HK-2 (cell line): Measurements from ENCODE around the gene HAS3.
"Not testable (repeated sequence)": the region's sequence is repeated elsewhere in the genome, so short reads cannot be mapped to it uniquely, and the experiment has no call there.

Experiments
- DNase-seq: peaks from one replicate; pipeline ENCODE4 v3.0.0-alpha.2; 2018; ENCODE audit not compliant: unreplicated experiment

The HAS3 gene

DNA sequence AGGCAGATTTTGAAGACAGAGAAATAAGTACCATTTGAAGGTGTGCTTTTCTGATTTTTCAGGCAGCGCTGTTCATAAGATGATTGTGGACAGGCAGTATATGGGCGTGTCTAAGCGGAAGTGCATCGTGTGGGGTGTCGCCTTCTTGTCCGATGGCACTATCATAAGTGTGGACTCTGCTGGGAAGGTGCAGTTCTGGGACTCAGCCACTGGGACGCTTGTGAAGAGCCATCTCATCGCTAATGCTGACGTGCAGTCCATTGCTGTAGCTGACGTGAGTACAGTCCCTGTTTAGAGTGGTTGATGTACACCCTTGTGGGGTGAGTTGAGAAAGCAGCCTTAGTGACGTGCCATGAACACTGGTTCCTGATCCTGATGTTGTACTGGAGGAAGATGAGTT is 37.7 kb downstream of the HAS3 start:
- DNase-seq: no peak

DNA sequence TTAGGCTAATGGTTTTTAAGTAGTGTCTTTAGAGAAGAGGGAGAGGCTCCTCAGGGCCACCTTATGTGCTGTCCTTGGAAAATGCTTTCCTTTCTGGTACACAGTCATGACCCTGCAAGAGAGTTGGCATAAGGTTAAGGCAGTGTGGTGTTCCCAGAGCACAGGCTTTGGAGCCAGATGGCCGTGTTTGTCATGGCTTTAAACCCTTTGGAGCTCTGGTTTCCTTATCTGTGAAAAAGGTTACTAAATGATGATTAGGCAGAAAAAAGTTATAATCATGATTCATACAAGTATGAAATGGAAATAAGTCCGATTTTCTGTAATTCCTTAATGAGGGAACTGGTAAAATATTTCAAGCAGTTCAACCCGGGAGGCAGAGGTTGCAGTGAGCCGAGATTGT is 40.2 kb downstream of the HAS3 start:
- no peak for DNase-seq

DNA sequence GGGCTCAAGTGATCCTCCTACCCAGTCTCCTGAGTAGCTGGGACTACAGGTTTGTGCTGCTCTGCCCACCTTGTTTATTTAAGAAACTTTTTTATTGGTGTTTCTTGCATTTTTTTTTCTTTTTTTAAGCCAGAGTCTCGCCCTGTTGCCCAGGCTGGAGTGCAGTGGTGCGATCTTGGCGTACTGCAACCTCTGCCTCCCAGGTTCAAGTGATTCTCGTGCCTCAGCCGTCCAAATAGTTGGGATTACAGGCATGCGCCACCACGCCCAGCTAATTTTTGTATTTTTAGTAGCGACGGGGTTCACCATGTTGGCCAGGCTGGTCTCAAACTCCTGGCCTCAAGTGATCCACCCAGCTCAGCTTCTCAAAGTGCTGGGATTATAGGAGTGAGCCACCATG is 44.2 kb downstream of the HAS3 start:
- not testable (repeated sequence) for DNase-seq

DNA sequence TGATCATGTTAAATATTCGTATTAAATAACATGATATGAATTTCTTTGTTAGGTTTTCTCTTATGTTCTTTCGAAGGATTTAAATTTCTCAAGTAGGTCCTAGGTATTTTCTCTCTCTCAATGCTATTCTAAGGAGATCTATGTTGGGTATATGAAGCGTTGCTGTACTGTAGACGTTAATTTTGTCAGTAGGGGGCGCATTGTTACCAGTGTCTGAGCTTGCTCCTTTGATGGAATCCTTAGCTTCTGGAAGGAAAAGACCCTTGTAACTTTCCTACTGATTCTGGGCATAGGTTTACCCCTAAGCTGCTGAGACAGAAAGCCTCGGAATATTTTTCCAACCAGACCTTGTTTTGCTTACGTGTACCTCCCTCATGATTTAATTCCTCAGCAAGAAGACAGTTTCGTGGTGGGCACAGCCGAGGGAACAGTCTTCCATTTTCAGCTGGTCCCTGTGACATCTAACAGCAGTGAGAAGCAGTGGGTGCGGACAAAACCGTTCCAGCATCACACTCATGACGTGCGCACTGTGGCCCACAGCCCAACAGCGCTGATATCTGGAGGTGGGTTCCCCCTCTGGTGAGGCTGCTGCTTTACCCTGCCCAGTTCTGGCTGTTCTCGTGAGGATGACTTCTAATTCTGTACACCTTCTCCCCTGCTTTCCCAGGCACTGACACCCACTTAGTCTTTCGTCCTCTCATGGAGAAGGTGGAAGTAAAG is 44.9 kb downstream of the HAS3 start:
- DNase-seq: peak; percentile 25

DNA sequence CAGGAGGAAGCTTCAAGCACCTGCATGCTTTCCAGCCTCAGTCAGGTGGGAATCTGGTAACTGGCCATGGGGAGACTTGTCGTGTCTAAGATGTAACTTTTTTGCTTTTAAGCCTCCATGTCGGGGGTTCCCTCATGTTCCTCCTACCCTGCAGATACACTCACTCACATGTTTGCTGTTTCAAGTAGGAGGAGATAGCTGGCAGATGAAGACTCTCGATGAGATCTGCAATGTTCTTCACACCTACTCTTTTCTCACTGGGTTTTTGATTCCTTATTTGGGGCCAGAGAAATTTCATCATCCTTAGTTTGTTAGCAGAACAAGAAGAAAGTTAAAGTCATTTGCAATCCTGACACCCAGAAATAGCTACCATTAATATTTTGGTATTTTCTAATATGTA is 51.7 kb downstream of the HAS3 start:
- no peak for DNase-seq

DNA sequence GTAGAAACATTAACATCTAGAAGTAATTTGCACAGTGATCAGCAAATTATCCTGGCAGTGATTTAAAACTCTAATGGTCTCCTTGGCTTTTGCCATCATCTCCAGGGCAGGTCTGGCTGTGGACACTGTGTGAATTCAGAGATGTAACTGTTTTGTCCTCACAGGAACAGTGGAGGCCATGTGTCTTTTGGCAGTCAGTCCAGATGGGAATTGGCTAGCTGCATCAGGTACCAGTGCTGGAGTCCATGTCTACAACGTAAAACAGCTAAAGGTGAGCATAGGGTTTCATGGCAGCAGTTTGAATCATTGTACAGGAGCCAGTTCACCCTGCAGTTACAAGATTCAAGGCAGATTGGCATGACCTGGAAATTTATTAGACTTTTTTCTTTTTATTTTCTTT is 54.7 kb downstream of the HAS3 start:
- DNase-seq: no peak

DNA sequence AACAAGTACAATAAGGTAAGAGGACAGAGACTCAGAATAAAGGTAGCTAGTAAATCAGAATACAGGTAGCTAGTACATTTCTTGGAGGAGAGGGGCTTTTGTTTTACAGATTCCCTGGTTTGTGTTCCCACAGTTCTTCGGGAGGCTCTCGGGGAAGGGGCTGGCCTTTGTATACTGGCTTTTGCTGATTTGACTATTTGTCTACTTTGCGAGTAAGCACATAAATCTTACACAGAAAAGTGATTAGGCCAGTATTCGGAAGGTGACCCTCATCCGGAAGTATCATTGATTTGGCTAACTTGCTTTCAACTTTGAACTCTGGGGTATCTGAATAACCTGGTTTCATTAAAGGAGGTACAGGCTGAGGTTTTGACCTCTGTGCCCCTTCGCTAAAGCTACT is 60.1 kb downstream of the HAS3 start:
- DNase-seq: no peak

DNA sequence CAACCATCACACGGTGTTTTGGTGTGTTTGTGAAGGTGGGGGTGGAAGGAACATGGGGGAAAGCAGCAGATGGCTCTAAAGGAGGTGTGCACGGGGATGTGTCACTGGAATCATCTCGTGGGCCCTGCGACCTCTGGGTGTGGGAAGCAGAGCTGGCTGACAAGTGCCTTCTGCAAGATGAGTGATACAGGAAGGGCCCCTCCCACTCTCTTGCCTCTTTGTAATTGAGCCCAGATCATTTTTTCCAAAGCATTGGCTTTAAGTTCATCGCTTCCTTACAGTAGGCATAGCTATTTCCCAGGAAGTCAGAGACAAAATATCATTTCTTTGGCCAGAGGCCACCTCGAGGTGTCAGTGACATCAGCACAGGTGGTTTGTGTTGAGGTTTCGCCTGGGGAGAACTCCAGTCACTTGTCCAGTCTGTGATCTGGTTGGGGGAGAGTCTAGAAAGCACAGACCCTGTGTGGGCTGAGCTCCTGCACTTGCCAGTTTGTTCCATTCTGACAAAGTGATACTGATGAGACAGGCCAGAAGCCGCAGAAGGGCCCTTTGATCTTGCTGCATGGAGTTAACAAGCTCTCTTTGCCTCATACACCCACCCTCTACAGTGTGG is 60.9 kb downstream of the HAS3 start:
- DNase-seq: no peak

DNA sequence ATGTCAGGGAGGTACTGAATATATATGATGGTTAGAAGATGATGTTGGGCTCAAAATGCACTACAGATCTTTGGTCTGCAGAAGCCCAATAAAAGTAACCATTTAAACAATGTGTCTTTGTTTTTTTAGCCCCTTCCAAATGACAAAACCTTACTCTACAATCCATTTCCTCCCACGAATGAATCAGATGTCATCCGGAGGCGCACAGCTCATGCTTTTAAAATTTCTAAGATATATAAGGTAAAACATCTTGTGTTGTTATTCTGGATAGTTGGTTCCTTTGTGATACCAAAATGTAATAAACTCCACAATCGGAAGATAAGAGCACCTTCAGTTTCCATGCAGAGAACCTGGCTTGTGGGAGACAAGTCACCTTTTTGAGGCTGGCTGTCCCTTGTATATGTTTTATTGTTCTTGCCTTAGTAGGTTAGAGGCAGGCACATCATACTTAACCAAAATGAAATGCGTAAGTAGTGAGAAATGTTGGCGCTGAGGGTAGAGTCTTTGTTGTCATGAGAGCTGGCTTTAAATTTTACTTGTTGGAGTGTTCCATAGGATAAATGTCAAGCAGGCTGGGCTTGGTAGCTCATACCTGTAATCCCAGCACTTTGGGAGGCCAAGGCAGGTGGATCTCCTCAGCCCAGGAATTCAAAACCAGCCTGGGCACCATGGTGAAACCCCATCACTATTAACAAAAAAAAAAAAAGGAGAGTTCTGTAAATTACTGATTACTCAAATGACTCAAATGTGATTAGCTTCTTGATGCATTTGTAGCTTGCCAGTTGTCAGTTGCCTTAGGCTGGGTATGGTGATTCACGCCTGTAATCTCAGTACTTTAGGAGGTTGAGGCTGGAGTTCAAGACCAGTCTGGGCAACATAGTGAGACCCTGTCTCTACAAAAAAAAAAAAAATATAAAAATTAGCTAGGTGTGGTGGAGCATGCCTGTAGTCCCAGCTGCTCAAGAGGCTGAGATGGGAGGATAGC is 61.8 kb downstream of the HAS3 start:
- no peak for DNase-seq
